LNCAP (cell line): Measurements from ENCODE around the gene WNT7A.

Experiments used
- TF ChIP-seq, protein P1 (sequence below): fragments of 450-650 bp; IDR thresholded peaks from 2 replicates; pipeline ENCODE4 v1.5.1; 2017; ENCODE audit warnings: mild to moderate bottlenecking

WNT7A gene

DNA sequence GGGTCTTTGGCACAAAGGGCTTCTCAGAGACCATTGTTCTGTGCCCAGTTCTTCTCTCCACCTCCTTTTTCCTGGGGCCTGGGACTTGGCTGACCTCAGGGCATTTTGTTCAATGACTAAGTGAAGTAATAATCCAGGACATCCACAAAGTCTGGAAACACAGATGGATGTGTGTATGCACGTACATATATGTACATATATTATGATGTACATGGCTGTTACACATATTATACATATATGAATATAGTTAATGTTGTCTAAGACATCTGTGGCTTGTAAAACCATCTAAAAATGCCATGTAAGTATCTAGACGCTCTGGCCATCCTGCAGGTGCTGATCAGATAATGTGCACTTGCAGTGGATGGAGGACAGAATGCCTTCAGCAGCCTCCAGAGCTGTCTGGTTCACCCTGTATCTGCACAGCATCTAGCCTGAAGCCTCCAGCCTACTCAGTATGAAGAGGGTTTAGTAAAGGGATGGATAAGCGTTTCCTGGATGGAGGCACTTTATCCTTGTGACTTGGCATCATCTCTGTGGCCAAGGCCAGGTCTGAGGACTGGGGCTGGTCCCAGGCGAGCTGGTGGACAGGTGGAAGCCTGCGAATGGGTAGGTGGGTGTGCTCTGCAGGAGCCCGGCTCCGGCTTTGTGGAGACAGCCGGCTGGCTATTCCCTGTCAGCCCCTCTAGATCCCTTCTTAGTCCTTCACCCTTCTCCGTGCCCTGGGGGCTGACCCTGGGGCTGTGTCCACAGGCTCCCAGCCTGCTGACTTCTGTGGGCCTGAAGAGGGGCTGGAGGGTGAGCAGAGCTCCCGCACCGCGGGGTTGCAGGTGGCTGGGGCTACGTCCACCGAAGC lies 88.4 kb downstream of the WNT7A start:
- TF ChIP-seq, protein P1, sequence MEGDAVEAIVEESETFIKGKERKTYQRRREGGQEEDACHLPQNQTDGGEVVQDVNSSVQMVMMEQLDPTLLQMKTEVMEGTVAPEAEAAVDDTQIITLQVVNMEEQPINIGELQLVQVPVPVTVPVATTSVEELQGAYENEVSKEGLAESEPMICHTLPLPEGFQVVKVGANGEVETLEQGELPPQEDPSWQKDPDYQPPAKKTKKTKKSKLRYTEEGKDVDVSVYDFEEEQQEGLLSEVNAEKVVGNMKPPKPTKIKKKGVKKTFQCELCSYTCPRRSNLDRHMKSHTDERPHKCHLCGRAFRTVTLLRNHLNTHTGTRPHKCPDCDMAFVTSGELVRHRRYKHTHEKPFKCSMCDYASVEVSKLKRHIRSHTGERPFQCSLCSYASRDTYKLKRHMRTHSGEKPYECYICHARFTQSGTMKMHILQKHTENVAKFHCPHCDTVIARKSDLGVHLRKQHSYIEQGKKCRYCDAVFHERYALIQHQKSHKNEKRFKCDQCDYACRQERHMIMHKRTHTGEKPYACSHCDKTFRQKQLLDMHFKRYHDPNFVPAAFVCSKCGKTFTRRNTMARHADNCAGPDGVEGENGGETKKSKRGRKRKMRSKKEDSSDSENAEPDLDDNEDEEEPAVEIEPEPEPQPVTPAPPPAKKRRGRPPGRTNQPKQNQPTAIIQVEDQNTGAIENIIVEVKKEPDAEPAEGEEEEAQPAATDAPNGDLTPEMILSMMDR = no peak

- TF ChIP-seq, protein P1 = no peak
These were observed 89.3 kb downstream of the WNT7A start for GRCh38 chr3:13790376-13791197.

DNA sequence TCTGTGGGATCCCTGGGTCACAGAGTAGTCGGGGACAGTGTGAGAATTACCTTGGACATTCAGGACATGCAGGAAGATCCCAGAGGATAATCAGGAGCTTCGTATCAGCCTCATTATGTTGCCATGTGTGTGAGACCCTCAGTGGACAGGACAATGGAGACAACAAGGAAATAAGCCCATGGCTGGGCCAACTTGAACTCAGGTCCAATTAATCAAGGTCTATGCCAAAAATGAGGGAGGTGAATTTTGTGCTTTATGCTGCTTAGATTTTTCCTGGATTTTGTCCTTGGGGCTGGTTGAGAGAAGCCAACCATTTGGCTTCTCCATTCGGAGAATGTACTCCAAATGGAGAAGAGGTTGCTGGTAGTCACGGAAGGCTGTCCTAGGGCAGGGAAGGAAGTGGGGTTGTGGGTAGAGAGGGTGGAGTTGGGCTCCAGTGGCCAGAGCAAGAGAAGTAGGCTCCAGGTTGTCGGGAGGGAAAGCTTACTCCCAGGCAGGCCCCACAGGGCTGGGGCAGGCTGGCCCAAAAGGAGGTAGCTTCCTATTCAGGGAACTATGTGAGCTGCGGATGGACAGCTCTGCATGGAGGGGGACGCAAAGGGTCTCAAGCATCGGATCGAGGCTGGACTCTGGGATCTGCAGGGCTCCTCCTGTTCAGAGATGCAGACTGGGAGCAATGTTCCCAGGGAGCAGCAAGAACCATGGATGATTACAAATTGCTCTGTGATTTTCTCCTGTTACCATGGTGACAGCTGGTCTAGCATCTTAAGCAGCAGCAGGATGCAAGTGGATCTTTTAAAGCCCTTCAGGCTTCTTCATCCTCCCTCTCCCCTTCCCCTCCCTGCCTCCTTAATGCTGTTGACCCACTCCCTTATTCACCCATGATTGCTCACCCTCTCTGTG lies 91.1 kb downstream of the WNT7A start:
- TF ChIP-seq, protein P1 = no peak

GRCh38 chr3:13787533-13788132 lies 92.2 kb downstream of the WNT7A start:
- TF ChIP-seq, protein P1 = no peak

GRCh38 chr3:13786811-13787210 lies 93.1 kb downstream of the WNT7A start:
- TF ChIP-seq, protein P1 = no peak

DNA sequence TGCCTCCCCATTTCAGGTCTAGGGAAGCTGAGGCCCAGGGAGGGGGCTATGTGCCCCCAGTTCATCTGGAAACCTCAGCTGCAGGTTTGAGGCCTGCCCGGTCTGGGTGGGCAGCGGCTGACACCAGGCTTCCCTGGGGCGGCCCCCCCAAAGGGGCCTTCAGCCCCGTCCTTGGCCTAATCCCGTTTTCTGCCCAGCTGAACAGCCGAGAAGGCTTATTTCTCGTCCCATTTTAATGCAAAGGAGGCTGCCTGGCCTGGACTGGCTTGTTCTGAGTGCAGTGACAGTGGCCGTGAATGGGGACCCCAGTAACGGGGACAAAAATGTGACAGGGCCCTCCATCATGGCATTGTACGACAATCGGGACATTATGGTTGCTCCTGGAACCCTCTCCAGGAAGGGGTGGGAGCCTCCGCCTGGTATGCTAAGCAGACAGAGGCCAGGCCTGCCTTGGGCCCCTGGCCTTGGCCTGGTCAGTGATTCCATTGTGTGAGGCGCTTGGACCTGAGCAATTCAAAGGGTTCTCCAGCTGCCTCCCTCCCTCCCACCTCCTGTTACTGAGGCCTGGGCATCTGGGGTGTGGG lies 93.9 kb downstream of the WNT7A start:
- TF ChIP-seq, protein P1 = no peak
